Endothelial cell of umbilical vein (primary cell): ENCODE data around the gene TNFRSF11A. TPM values are rescaled to one million over a fixed set of nuclear protein-coding genes. Genes with fewer than 3 reads are reported as not detected.

ENCODE experiments used
- BruUV-seq: library from RNA; stranded (reverse); fragments of 400-500 nt; replicated peaks from 2 replicates; lab custom pipeline; 2021; lab: Mats Ljungman, UMichigan
- CTCF ChIA-PET: fragments of 300-600, 350-600 bp; sonication (Branson Sonifier 250); formaldehyde crosslinking; loops from one replicate; lab custom pipeline; 2021; ENCODE audit warnings: antibody characterized with exemption, inconsistent platforms; lab: Charles Lee
- POLR2A ChIA-PET: fragments of 300-600, 350-600 bp; sonication (Branson Sonifier 250); formaldehyde crosslinking; loops from one replicate; lab custom pipeline; 2021; ENCODE audit warnings: antibody characterized with exemption, inconsistent platforms; lab: Charles Lee
- DNase-seq: peaks from one replicate; pipeline ENCODE4 v3.0.0-alpha.2; 2011; ENCODE audit warnings: low read depth, low spot score
- FAIRE-seq: peaks from 2 replicates; lab custom pipeline; 2011; peaks lifted over from hg19 to GRCh38; lab: Jason Lieb, UNC
- H2AFZ ChIP-seq: 2 replicates; pipeline ENCODE4 v1.6.0; 2012; ENCODE audit warnings: low read depth, low read length, control low read depth, inconsistent platforms
- H3K27ac ChIP-seq: 2 replicates; pipeline ENCODE4 v1.5.1; 2011; ENCODE audit warnings: low read depth, mild to moderate bottlenecking, control low read depth, low read length, moderate library complexity; ENCODE audit not compliant: insufficient read depth
- H3K27me3 ChIP-seq, 2 experiments: 2 replicates each; pipeline versions ENCODE4 v1.6.0 to v1.6.1; 2011; ENCODE audit warnings: low read length in 2 of 2, mixed read lengths in 1 of 2; ENCODE audit not compliant: control insufficient read depth in 2 of 2, insufficient read depth in 2 of 2
- H3K36me3 ChIP-seq, 2 experiments: 2 replicates in 1 of 2; 3 replicates in 1 of 2; pipeline ENCODE4 v1.5.1; 2011; ENCODE audit warnings: low read length in 2 of 2, mild to moderate bottlenecking in 1 of 2, moderate library complexity in 1 of 2; ENCODE audit not compliant: control insufficient read depth in 2 of 2, insufficient read depth in 2 of 2; ENCODE audit errors: extremely low read depth in 1 of 2
- H3K4me1 ChIP-seq: 3 replicates; pipeline ENCODE4 v1.5.1; 2011; ENCODE audit warnings: mild to moderate bottlenecking, low read length; ENCODE audit not compliant: control insufficient read depth, insufficient read depth; ENCODE audit errors: extremely low read depth
- H3K4me2 ChIP-seq: 2 replicates; pipeline ENCODE4 v1.6.1; 2011; ENCODE audit warnings: low read length, control low read depth, mixed read lengths; ENCODE audit not compliant: insufficient read depth
- H3K4me3 ChIP-seq, 3 experiments: fragments of 200-600 bp in 1 of 3; sonication (generic), shearing (Covaris generic) in 1 of 3; replicated peaks in 1 of 3; 2 replicates each; pipeline ENCODE4 v1.5.1; 2011 to 2016; ENCODE audit warnings: control low read depth in 3 of 3, low read length in 3 of 3, mild to moderate bottlenecking in 2 of 3, inconsistent platforms in 1 of 3, low read depth in 1 of 3, moderate library complexity in 1 of 3; ENCODE audit not compliant: insufficient read depth in 1 of 3
- H3K79me2 ChIP-seq: 2 replicates; pipeline ENCODE4 v1.6.0; 2012; ENCODE audit warnings: low read length, inconsistent platforms; ENCODE audit not compliant: control insufficient read depth, insufficient read depth
- H3K9ac ChIP-seq: replicated peaks from 2 replicates; pipeline ENCODE3; 2011; ENCODE audit warnings: low read length, control low read depth; ENCODE audit not compliant: insufficient read depth; ENCODE audit errors: extremely low read depth
- H3K9me1 ChIP-seq: replicated peaks from 3 replicates; pipeline ENCODE4 v1.6.0; 2011; ENCODE audit warnings: mild to moderate bottlenecking, low read length; ENCODE audit not compliant: control insufficient read depth, insufficient read depth; ENCODE audit errors: extremely low read depth
- H3K9me3 ChIP-seq: replicated peaks from 2 replicates; pipeline ENCODE4 v1.5.1; 2012; ENCODE audit warnings: low read length, inconsistent platforms; ENCODE audit not compliant: control insufficient read depth, insufficient read depth
- H4K20me1 ChIP-seq: replicated peaks from 2 replicates; pipeline ENCODE3; 2011; ENCODE audit warnings: mild to moderate bottlenecking, low read length; ENCODE audit not compliant: control insufficient read depth, insufficient read depth; ENCODE audit errors: extremely low read depth
- FOS ChIP-seq: IDR thresholded peaks from 2 replicates; pipeline ENCODE4 v1.6.1; 2011; ENCODE audit warnings: mild to moderate bottlenecking, low read length, moderate library complexity, borderline replicate concordance; ENCODE audit not compliant: insufficient read depth
- MYC ChIP-seq: IDR thresholded peaks from one replicate; pipeline ENCODE4 v1.6.1; 2011; ENCODE audit warnings: mild to moderate bottlenecking, low read depth, low read length
- POLR2AphosphoS5 ChIP-seq: IDR thresholded peaks from 2 replicates; pipeline ENCODE4 v1.6.1; 2012; ENCODE audit warnings: low read depth, mild to moderate bottlenecking, control low read depth, low read length, moderate library complexity; ENCODE audit not compliant: insufficient read depth
- dilution Hi-C: fragments of 300-500 bp; cut with MboI; formaldehyde crosslinking; loops from one replicate; pipeline ENCODE4 v1.15.0; 2019; ENCODE audit warnings: low sequenced_read_pairs; ENCODE audit not compliant: extremely low pct_ligation_motif_present
- intact Hi-C: fragments of 100-400 bp; cut with micrococcal nuclease; formaldehyde crosslinking; loops from one replicate; pipeline ENCODE4 v1.10.0; 2022
- polyA plus RNA-seq, 4 experiments: library from polyadenylated mRNA; depleted of rRNA in 3 of 4; stranded (reverse) in 3 of 4; unstranded in 1 of 4; fragments of >200 nt; gene quantifications; 2 replicates each; pipeline versions ENCODE4 v1.2.1 to v1.2.3, GENCODE V29; 2011 to 2012; ENCODE audit warnings: missing spikeins in 1 of 4
- total RNA-seq: library from RNA; stranded (reverse); gene quantifications from 2 replicates; pipeline ENCODE4 v1.2.3, GENCODE V29; 2021
- TF ChIP-seq, protein P1 (sequence below): IDR thresholded peaks from 2 replicates; pipeline ENCODE4 v1.6.1; 2011; ENCODE audit not compliant: insufficient read depth, insufficient read length

TNFRSF11A gene
- total and polyA plus RNA-seq, 2 donors (not counting 3 experiments of a cell fraction or from before 2014, with no cell fraction given), result 10.4 to 11.1 TPM

DNA sequence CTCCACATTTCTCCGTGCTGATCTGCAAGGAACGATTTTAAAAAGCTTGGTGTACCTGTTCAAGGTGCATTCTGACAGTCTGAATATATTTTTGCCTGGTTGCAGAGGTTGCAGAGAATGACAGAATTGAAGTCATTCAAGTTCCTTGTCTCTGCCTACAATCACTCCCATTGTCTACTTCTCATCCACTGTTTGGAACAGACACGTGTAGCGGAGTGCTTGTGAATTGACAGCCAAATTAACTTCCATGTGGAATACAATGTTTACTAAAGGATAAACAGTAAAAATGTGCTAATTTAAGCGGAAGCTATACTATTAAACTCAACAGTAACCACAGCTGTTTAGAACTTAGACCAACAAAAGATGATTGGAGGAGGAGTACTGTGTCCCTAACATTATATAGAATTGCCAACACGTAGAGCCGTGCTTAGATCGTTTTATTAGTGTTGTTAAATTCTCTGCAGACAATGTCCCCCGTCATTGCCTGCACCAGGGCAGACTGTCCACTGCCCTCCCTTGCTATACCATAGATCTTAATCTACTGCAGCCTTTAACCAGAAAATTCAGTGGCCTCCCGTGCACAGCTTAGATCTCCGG is 110.4 kb downstream of the TNFRSF11A start:
- DNase-seq (no peak), FAIRE-seq (no peak)
- no TSS peak for BruUV-seq
- Histone ChIP-seq H3K9ac (no peak overlapping the region), H3K79me2 (no peaks in the 10 kb centered on the region), H2AFZ (no peak overlapping the region), H3K9me3 (no peaks in the 10 kb centered on the region), H3K4me1 (peaks cover 22% of the 10 kb centered on the region), H3K4me3 (no peak overlapping the region), H3K9me1 (no peaks in the 10 kb centered on the region), H3K4me2 (no peak overlapping the region), H3K27me3 (no peaks in the 10 kb centered on the region), H3K27ac (no peak overlapping the region), H3K36me3 (no peaks in the 10 kb centered on the region), H4K20me1 (no peaks in the 10 kb centered on the region)
- ChIA-PET POLR2A (no interaction called here), CTCF (interaction anchor here (0.8 to 4.2 kb wide), 4 partner anchors 10 to 87 kb away, joined by 3 to 57 read pairs (median 4); partner anchors contain the start of gene ZCCHC2)
- no peak for TF ChIP-seq FOS
- no peak for TF ChIP-seq POLR2AphosphoS5
- TF ChIP-seq MYC, result no peak
- TF ChIP-seq, protein P1, sequence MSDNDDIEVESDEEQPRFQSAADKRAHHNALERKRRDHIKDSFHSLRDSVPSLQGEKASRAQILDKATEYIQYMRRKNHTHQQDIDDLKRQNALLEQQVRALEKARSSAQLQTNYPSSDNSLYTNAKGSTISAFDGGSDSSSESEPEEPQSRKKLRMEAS, result no peak
- intact Hi-C loops (no loop called here), dilution Hi-C loops (no loop called here)

DNA sequence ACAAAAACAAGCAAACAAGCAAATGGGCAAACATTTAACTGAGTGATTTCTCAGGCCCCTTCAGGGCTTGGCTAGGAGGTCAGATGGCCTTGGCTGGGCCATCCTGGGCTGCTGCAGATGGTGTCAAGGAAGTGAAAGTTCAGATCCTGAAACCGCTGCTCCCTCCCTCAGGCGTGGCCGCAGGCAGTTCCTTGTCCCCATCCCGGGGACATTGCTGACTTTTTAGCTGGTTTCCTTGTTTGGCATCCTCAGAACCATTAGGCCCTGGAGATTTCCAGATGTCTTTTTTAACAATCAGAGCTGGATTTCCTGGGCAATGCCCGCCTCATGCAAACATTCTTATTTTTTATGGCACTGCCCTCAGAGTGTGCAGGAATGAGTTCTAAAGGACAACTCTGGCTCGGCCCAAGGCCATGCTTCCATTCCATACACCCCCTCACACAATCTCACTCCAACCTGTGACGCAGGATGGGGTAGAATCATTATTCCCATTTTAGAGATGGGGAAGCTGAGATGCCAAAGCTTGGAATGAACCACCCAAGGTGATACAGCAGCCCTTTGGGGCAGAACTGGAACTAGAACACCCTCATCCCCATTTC is 111.6 kb downstream of the TNFRSF11A start:
- Histone ChIP-seq H3K4me3 (no peak overlapping the region), H3K79me2 (no peaks in the 10 kb centered on the region), H3K27ac (peak overlapping the region; percentile 65), H3K4me1 (peaks cover 22% of the 10 kb centered on the region), H3K27me3 (no peaks in the 10 kb centered on the region), H3K9ac (peak overlapping the region; percentile 17), H3K9me3 (no peaks in the 10 kb centered on the region), H4K20me1 (no peaks in the 10 kb centered on the region), H3K9me1 (no peaks in the 10 kb centered on the region), H2AFZ (no peak overlapping the region), H3K36me3 (no peaks in the 10 kb centered on the region), H3K4me2 (peak overlapping the region; percentile 57)
- dilution Hi-C loops, result no loop called here
- ChIA-PET CTCF (interaction anchor here (0.6 to 4.2 kb wide), 10 partner anchors 8 to 147 kb away, joined by 3 to 57 read pairs (median 6); no protein-coding TSS in a partner anchor), POLR2A (interaction anchor here (1.4 kb wide), 1 partner anchor 86 kb away, joined by 4 read pairs; the partner anchor contains the start of gene ZCCHC2)
- intact Hi-C loops, result loop anchor here (1.0 kb wide), 2 partner anchors 14 to 148 kb away; no protein-coding TSS in a partner anchor
- no peak for TF ChIP-seq POLR2AphosphoS5
- no peak for DNase-seq
- BruUV-seq, result no TSS peak
- peak; percentile 15 for FAIRE-seq
